Stimulated activated naive CD8-positive, alpha-beta T cell treated with anti-CD3 and anti-CD28 coated beads, Interleukin-15, Interleukin-2, amounts not matched to agents 100 U/mL and 50 U/mL, for 24 hours (primary cell): Measurements from ENCODE around the gene EYS.

Experiments
- ATAC-seq: fragments of 150-1000 bp; cut with Tn5 transposase; one replicate; pipeline ENCODE4 v1.10.0; 2021
- DNase-seq: peaks from one replicate; pipeline ENCODE4 v3.0.0; 2021

Gene EYS

GRCh38 chr6:63671098-63671754 lies 2035.8 kb downstream of the EYS start:
- ATAC-seq (no peak), DNase-seq (no peak)
